HG02938 (cell line): Measurements from ENCODE around the gene SPHK1.
"Not testable (repeated sequence)": the region's sequence is repeated elsewhere in the genome, so short reads cannot be mapped to it uniquely, and the experiment has no call there.

Experiments used
- ATAC-seq: cut with Tn5 transposase; IDR thresholded peaks from one replicate; pipeline ENCODE4 v1.9.1; 2021; ENCODE audit warnings: mild to moderate bottlenecking, moderate library complexity; ENCODE audit not compliant: unreplicated experiment

SPHK1 gene, protein sequence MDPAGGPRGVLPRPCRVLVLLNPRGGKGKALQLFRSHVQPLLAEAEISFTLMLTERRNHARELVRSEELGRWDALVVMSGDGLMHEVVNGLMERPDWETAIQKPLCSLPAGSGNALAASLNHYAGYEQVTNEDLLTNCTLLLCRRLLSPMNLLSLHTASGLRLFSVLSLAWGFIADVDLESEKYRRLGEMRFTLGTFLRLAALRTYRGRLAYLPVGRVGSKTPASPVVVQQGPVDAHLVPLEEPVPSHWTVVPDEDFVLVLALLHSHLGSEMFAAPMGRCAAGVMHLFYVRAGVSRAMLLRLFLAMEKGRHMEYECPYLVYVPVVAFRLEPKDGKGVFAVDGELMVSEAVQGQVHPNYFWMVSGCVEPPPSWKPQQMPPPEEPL

DNA sequence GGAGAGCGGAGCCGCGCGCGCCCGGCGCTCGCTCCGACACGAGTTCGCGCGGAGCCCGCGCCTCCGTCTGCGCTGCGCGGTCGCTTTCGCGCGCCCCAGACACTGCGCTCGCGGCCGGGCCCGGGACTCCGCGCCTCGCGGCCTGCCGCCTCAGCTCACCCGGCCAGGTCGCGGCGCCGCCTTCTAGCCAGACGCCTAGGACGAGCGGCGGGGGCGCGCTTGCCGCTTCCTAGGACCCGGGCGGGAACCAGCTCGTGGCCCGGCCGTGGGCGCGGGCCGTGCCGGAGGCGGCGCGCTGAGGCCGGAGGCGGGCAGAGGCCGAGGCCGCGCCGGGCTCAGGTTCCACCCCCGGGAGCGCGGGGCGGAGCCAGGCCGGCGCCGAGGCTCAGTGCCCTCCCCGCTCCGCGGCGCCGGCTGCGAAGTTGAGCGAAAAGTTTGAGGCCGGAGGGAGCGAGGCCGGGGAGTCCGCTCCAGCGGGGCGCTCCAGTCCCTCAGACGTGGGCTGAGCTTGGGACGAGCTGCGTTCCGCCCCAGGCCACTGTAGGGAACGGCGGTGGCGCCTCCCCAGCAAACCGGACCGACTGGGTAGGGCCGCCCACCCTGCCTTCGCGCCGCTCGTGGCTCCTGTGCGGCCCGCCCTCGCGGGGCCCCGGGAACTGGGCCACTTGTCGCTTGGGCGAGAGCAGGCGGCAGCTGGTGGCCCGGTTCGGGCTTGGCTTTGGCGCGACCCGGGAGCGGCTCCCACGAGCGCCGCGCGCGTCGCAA lies at the start of gene SPHK1:
TSS of gene SPHK1 (plus strand) at position 388 of the 765 bp plus-strand sequence. CDS start 1,036 bp downstream, outside the sequence.
- peak; percentile 46 for ATAC-seq

DNA sequence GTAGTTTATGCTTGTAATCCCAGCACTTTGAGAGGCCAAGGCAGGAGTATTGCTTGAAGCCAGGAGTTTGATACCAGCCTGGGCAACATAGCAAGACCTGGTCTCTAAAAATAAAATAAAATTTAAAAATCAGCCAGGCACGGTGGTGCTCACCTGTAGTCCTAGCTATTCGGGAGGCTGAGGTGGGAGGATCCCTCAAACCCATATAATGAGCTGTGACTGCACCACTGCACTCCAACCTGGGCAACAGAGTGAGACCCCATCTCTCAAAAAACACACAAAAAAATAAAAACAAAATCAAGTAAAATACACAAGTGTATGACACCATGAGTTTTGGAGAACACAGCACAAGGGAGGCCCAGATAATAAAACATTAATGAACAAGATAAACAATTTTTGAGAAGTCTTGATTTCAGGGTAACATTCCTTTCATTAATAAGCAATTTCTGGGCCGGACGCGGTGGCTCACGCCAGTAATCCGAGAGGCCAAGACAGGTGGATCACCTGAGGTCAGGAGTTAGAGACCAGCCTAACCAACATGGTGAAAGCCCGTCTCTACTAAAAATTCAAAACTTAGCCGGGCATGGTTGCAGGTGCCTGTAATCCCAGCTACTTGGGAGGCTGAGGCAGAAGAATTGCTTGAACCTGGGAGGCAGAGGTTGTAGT lies 48.6 kb upstream of the SPHK1 start:
- ATAC-seq = no peak

DNA sequence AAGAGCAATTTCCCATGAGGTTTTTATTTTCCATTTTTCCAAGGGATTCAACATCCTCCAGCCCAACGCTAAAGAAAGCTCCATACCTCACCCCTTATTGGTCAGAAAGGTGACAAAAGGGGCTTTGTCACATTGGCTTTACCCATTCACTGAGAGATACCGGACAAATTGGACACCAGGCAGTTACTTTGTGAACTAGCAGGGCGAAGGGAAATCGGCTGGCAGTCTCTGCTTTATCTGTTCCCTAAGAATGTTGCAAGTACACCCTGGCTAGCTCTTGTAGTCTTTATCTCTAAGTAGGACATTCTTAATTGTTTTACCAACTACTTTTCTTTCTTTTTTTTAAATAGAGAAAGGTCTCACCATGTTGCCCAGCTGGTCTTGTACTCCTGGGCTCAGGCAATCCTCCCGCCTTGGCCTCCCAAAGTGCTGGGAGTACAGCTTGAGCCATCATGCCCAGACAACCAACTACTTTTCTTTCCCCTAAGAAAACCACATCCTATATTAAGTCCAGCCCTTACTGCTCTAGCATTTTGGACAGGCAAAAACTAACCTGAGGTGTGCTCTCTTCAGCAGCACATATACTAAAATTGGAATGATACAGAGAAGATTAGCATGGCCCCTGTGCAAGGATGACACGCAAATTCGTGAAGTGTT lies 47.5 kb upstream of the SPHK1 start:
- no peak for ATAC-seq

DNA sequence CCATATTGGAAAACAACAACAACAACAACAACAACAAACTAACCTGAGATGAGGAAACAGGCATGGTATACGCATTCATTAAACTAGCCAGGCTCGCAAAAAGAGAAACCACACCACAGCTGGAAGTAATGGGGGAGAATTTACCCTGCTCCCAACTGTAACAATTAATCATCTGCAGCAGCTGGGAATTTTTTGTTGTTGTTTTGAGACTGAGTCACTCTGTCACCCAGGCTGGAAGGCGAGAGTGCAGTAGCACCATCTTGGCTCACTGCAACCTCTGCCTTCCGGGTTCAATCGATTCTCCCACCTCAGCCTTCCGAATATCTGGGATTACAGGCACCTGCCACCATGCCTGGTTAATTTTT lies 47.0 kb upstream of the SPHK1 start:
- ATAC-seq = no peak

DNA sequence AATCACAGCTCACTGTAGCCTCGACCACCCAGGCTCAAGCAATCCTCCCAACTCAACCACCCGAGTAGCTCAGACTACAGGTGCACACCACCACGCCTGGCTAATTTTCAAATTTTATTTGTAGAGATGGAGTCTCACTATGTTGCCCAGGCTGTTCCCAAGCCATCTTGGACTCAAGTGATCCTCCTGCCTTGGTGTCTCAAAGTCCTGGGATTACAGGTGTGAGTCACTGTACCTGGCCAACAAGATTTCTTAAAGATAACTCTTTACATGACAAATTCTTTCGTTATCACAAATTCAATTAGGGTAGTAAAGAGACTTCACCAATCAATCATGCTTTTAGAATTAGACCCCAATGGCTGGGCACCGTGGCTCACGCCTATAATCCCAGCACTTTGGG lies 43.1 kb upstream of the SPHK1 start:
- no peak for ATAC-seq

DNA sequence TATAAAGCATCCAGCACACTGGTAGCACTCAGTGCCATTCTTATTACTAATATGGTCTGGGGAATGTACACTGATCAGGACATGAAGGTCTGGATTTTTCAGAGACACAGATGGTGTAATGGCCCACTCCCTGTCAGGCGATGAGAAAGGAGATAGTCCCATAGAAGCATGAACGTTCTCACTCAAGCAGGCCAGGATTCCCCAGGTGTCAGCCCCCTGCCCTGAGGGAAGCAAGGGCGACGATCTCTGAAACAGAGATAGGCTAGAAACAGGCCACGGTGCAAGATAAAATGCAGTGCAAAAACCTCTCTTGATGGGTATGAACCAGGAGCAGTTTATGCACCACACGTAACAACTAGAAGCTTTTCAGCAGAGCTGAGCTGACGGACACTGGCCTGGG lies 41.3 kb upstream of the SPHK1 start:
- no peak for ATAC-seq

DNA sequence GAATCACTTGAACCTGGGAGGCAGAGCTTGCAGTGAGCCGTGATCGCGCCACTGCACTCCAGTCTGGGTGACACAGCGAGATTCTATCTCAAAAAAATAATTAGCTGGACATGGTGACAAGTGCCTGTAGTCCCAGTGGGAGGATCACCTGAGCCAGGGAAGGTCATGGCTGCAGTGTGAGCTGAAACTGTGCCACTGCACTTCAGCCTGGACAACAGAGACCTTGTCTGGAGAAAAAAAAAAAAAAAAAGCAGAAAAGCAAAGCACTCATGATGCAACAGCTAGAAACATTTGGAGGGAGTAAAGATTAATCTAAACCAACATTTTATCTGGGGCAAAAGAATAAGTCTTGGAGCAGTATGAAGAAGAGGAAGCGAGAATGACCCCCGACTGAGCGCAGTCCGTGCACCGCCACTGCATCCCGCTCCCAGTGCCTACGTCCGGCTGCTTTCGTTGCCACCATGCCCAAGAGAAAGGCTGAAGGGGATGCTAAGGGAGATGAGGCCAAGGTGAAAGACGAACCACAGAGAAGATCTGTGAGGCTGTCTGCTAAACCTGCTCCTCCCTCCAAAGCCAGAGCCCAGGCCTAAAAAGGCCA lies 38.9 kb upstream of the SPHK1 start:
- no peak for ATAC-seq

DNA sequence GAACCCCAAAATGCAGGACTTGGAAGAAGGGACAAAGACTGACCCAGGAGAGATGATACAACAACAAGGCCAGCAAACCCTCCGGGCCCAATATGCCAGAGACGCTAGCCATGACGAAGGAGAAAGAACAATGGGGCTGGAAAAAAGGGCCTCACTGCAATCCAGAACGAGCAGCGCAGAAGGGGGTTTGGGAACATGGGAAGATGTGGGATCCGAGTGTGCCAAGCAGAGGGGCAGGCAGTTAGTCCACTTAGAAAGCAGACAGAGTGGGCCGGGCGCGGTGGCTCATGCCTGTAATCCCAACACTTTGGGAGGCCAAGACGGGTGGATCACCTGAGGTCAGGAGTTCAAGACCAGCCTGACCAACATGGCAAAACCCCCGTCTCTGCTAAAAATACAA lies 37.5 kb upstream of the SPHK1 start:
- not testable (repeated sequence) for ATAC-seq

DNA sequence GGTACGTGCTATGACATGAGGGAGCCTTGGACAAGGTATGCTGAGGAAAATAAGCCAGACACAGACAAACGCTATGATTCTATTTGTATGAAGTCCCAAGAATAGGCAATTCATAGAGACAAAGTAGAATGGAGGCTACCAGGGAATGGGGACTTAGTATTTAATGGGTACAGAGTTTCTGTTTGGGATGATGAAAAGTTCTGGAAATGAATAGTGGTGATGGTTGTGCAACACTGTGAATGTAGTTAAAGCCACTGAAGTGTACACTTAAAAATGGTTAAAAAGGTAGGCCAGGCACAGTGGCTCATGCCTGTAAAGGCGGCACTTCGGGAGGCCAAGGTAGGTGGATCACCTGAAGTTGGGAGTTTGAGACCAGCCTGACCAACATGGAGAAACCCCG lies 33.9 kb upstream of the SPHK1 start:
- no peak for ATAC-seq

DNA sequence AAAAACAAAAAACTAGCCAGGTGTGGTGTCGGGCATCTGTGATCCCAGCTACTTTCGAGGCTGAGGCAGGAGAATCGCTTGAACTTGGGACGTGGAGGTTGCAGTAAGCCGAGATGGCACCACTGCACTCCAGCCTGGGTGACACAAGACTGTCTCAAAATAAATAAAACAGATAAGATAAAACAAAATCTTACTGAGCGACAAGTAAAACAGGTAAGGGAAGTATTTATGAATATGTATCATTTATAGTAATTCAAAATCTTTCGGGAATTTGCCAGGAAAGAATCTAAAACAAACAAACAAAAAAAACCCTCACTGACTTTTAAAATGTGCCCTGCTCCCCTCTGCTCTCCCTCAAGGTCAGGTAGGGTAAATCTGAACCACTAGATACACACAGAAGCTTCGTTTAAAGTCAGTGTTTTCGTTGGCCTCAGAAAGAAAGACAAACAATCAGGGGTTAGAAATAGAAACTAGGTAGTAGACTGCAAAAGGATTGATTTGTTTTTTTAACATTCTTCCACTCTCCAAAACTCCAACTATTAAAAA lies 32.8 kb upstream of the SPHK1 start:
- no peak for ATAC-seq

DNA sequence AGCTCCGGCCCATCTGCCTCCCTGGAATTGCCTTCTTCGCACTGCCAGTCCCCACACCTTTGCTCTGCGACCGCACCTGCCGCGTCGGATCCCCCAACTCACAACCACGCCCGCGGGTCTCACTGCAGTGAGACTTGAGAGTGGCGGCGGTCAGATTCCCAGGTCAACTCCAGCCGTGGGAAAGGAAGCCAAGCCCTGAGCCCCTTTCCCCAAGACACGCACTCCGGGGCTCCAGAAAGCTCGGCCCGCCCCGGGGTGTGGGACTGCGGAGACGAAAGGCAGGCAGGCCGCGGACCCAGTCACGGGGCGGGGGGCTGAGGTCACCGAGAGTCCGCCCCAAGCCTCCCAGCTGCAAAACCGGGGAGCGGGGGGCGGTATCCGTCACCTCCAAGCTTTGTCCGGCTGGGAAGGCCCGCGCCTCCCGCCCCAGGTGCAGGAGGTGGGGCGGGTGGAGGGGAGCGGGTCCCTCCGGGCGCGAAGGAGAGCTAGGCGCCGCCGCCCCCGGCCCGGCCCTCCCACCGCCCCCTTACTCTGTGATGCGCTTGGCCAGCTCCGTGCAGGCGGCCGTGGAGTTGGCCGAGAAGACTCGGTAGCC lies 31.3 kb upstream of the SPHK1 start:
- ATAC-seq = peak; percentile 5

DNA sequence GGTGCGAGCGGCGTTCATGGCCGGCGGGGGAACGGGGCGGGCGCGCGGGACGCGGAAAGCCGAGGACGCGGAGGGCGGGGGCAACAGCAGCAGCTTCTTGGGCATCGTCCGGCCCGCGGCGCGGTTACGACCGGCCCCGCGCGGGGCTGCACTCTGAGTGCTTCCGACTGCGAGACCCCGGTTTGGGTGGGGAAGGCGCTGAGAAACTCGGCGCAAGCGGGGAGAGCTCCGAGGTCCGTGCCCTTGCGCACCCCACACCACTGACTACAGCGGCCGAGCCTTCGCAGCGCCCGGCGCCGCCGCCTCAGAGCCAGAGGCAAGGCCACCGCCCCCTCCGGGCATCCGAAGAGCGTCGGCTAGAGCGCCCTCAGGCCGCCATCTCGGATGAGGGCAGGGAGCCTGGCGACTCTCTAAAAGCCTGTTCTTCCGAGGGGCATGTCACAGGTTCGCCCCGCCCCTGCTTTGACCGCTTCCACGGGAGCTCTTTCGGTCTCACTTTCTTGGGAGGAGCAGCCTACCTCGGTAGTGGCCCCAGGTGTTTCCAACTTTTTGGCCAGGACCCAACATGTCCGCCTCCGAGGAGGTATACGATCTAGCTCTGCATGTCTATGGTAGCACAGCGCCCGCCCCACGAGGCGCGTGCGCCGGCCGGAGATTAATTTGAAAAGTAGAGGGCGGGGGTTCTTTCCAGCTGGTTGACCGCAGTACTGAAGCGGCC lies 30.7 kb upstream of the SPHK1 start, which contains the start of gene PRPSAP1:
TSS of gene PRPSAP1 (minus strand) at position 318 of the 718 bp plus-strand sequence. CDS start at position 105, 213 bp downstream.
- peak; percentile 85 for ATAC-seq

DNA sequence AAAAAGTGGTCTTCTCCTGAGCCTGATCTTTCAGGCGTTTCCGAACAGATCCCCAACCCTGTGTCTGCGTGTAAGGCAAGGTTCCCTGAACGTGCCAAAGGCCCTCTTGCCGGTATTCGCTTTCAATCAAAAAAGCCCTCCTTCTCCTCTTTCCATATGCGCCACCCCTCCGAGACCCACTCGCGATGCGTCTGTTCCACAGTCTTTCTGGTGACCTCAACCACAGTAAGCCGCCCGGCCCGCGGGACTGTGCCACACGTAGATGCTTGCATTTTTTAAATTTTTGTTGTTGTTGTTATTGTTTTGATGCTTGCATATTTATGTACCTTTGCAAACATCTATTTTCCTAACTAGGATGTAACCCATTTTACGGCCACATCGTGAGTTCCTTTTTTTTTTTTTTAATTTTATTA lies 30.1 kb upstream of the SPHK1 start:
- ATAC-seq = no peak

DNA sequence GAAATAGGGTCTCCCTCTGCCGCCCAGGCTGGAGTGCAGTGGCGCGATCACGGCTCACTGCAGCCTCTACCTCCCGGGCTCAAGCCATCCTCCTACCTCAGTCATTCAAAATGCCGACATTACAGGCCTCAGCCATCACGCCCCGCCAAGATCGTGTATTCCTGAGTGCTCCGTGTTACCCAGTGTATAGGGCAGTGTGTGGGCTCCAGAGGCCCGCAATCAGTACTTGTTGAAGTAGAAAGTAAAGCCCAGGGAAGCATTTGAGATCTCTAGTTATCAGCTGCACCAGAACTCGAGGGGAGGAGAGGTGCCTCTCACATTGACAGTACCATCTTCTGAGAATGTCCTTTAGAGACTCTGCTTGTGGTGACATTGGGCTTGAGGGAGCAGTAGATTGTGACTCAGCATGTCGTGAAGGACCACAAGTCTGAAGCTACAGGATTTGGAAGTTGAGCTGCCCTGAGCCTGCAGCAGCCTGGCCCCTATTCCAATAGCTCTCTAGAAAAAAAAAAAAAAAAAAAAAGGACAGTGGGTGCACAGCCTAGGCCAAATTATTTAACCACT lies 29.6 kb upstream of the SPHK1 start:
- ATAC-seq = no peak

DNA sequence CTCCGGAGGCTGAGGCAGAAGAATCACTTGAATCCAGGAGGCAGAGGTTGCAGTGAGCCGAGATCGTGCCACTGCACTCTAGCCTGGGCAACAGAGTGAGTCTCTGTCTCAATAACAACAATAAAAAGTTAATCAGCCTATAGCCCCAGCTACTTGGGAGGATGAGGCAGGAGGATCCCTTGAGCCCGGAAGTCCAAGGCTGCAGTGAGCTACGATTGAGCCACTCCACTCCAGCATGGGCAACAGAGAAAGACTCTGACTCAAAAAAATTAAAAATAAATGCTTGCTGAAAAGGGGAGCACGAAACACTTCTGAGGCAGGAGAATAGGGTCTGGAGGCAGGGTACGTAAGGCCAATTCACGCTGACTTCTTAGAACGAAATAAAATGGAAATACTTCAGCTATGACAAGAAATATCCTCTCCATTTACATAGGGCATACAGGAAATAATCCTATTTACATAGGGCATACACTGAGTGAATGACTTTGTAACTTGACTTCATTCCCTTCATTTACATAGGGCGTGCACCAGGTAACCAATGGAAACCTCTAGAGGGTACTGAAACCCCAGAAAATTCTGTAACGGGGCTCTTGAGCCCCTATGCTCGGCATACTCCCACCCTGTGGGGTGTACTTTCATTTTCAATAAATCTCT lies 27.5 kb upstream of the SPHK1 start:
- ATAC-seq = no peak

DNA sequence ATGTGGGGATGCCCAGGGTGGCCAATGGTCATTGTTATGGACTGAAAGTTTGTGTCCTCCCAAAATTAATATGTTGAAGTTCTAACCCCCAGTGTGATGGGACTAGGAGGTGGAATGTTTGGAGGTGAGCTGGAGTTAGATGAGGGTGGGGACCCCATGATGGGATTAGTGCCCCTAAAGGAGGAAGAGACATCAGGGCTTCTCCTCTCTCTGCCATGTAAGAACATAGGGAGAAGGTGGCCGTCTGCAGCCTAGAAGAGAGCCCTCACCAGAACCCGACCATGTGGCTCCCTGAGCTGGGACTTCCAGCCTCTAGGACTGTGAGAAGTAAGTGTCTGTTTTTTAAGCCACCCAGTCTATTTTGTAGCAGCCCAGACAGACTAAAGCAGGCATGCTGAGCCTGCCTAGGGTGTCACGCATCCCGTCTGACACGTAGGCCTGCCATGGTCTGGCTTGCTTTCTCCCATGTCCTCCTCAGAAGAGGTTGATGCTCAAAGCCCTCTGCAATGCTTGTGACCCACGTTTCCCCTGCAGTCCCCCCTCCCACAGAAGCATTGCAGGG lies 26.7 kb upstream of the SPHK1 start:
- ATAC-seq = no peak

DNA sequence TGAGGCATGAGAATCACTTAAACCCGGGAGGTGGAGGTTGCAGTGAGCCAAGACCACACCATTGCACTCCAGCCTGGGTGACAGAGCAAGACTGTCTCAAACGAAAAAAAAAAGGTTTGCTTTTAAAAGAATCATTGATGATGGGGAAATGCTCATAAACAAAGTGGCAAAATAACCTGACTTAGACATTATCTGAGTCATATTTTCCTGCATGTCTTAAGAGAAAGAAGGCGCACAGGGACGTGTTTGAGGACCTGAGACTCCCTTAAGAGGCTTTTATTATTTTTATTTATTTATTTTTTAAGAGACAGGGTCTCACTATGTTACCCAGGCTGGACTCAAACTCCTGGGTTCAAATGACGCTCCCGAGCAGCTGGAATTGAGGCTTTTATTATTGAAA lies 25.0 kb upstream of the SPHK1 start:
- no peak for ATAC-seq

DNA sequence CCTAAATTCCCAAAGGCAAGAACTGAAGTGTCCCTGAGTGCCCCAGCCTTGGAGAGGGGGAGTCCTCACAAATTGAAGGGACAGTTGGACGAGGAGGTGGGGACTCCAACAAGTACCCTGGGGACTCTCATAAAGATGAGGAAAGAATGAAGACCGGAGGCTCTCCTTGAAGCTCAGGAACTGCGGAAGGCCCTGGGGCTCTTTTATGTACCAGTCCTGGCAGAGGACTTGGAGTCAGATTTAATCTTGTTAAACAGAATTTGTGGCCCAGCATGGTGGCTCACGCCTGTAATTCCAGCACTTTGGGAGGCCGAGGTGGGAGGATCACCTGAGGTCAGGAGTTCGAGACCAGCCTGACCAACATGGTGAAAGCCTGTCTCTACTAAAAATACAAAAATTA lies 24.6 kb upstream of the SPHK1 start:
- ATAC-seq = not testable (repeated sequence)
